SH-SY5Y (cell line): ENCODE data around the gene TRIM13.

Experiments
- GATA2 ChIP-seq: IDR thresholded peaks from 2 replicates; pipeline ENCODE4 v1.6.1; 2011; ENCODE audit warnings: mild to moderate bottlenecking, low read depth, low read length
- GATA3 ChIP-seq: IDR thresholded peaks from 2 replicates; pipeline ENCODE4 v1.6.1; 2011; ENCODE audit warnings: low read depth, mild to moderate bottlenecking, low read length, moderate library complexity

DNA sequence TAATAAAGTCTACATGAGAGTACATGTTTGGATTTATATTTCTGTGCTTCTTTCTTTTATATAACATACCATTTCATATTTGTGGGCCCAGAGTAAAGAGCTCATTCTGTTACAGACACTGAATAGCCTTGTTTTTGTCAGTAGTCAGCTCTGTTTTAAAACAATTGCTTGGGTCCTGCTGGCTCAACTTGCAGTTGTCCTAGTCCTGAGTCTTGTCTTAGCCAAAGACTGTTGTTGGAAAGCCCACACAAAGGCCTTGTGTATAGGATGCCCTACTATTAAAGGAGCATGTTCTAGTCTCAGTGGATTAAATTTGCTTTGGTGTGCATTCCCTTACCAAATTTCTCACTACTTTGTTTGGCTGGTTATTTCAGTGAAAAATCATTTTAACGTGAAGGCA lies 14.6 kb downstream of the TRIM13 start:
- TF ChIP-seq GATA2 (no peak), GATA3 (no peak)
